MG63 (cell line): ENCODE results near the gene NDUFV1. TPM values are rescaled to one million over a fixed set of nuclear protein-coding genes. Genes with fewer than 3 reads are reported as not detected.
"Not testable (repeated sequence)": the region's sequence is repeated elsewhere in the genome, so short reads cannot be mapped to it uniquely, and the experiment has no call there.

ENCODE experiments used
- DNase-seq: peaks from one replicate; pipeline ENCODE4 v3.0.0-alpha.2; 2020
- H3K27me3 ChIP-seq: fragments of 250-450 bp; sonication (Bioruptor Pico); 2 replicates; pipeline ENCODE4 v1.5.1; 2020; ENCODE audit warnings: mild to moderate bottlenecking, moderate library complexity
- H3K36me3 ChIP-seq: fragments of 250-450 bp; sonication (Bioruptor Pico); 2 replicates; pipeline ENCODE4 v1.5.1; 2020; ENCODE audit warnings: mild to moderate bottlenecking, moderate library complexity
- H3K4me3 ChIP-seq: fragments of 250-450 bp; sonication (Bioruptor Pico); 2 replicates; pipeline ENCODE4 v1.5.1; 2020; ENCODE audit warnings: mild to moderate bottlenecking, moderate library complexity
- H3K9me3 ChIP-seq: fragments of 250-450 bp; sonication (Bioruptor Pico); 2 replicates; pipeline ENCODE4 v1.5.1; 2020; ENCODE audit warnings: mild to moderate bottlenecking, moderate library complexity
- total RNA-seq: library from RNA; depleted of rRNA; stranded (reverse); fragments of >200 nt; shearing (Covaris generic); gene quantifications from 2 replicates; pipeline ENCODE4 v1.2.3, GENCODE V29; 2014; ENCODE audit warnings: low replicate concordance

Gene NDUFV1
- total RNA-seq, 1 experiment from 2014 or later: 274 TPM

GRCh38 chr11:67614730-67615714 lies 8.3 kb downstream of the NDUFV1 start:
- no peak overlapping the region for H3K4me3 ChIP-seq
- no peaks in the 10 kb centered on the region for H3K9me3 ChIP-seq
- DNase-seq: peak; percentile 45
- no peaks in the 10 kb centered on the region for H3K27me3 ChIP-seq
- peaks cover 3% of the 10 kb centered on the region for H3K36me3 ChIP-seq

GRCh38 chr11:67615728-67616430 lies 9.1 kb downstream of the NDUFV1 start:
- Histone ChIP-seq H3K4me3 (no peak overlapping the region), H3K9me3 (no peaks in the 10 kb centered on the region), H3K27me3 (no peaks in the 10 kb centered on the region), H3K36me3 (peaks cover 2% of the 10 kb centered on the region; the same call in 1 of the 2 replicates)
- DNase-seq: no peak

- no peak for DNase-seq
- Histone ChIP-seq H3K36me3 (peaks cover 2% of the 10 kb centered on the region; the same call in 1 of the 2 replicates), H3K9me3 (no peaks in the 10 kb centered on the region)
These were observed 9.9 kb downstream of the NDUFV1 start for GRCh38 chr11:67616431-67617242.

GRCh38 chr11:67617243-67617953 lies 10.7 kb downstream of the NDUFV1 start:
- H3K4me3 ChIP-seq: no peak overlapping the region
- DNase-seq: no peak
- H3K9me3 ChIP-seq: no peaks in the 10 kb centered on the region
- H3K27me3 ChIP-seq: no peaks in the 10 kb centered on the region
- peaks cover 2% of the 10 kb centered on the region; the same call in 1 of the 2 replicates for H3K36me3 ChIP-seq

More at GRCh38 chr11:67616431-67617242, 9.9 kb downstream of the NDUFV1 start:
- Histone ChIP-seq H3K4me3 (no peak overlapping the region), H3K27me3 (no peaks in the 10 kb centered on the region)

GRCh38 chr11:67618901-67619659 lies 12.3 kb downstream of the NDUFV1 start:
- H3K36me3 ChIP-seq, H3K27me3 ChIP-seq, H3K4me3 ChIP-seq, H3K9me3 ChIP-seq, DNase-seq: not testable (repeated sequence)

- H3K36me3 ChIP-seq, H3K9me3 ChIP-seq, H3K27me3 ChIP-seq: not testable (repeated sequence)
- DNase-seq: peak; percentile 38
- peak overlapping the region; percentile 48 for H3K4me3 ChIP-seq
These were observed 13.2 kb downstream of the NDUFV1 start for GRCh38 chr11:67619683-67620618.

- peak; percentile 56 for DNase-seq
- not testable (repeated sequence) for H3K36me3 ChIP-seq, H3K27me3 ChIP-seq, H3K9me3 ChIP-seq
- peak overlapping the region; percentile 48 for H3K4me3 ChIP-seq
These were observed 13.9 kb downstream of the NDUFV1 start for GRCh38 chr11:67620621-67621020.

GRCh38 chr11:67621928-67622327 lies 15.2 kb downstream of the NDUFV1 start:
- H3K9me3 ChIP-seq, H3K4me3 ChIP-seq, DNase-seq, H3K27me3 ChIP-seq, H3K36me3 ChIP-seq: not testable (repeated sequence)

GRCh38 chr11:67622905-67623304 lies 16.2 kb downstream of the NDUFV1 start:
- DNase-seq, H3K4me3 ChIP-seq, H3K27me3 ChIP-seq, H3K36me3 ChIP-seq, H3K9me3 ChIP-seq: not testable (repeated sequence)

- not testable (repeated sequence) for H3K9me3 ChIP-seq, H3K36me3 ChIP-seq, H3K4me3 ChIP-seq, H3K27me3 ChIP-seq, DNase-seq
These were observed 17.1 kb downstream of the NDUFV1 start for GRCh38 chr11:67623795-67624194.

GRCh38 chr11:67626131-67626833 lies 19.5 kb downstream of the NDUFV1 start:
- H3K36me3 ChIP-seq, H3K4me3 ChIP-seq, DNase-seq, H3K9me3 ChIP-seq, H3K27me3 ChIP-seq: not testable (repeated sequence)

- Histone ChIP-seq H3K36me3 (no peaks in the 10 kb centered on the region), H3K9me3 (no peaks in the 10 kb centered on the region), H3K4me3 (no peak overlapping the region), H3K27me3 (no peaks in the 10 kb centered on the region)
- DNase-seq: no peak
These were observed 20.2 kb downstream of the NDUFV1 start for GRCh38 chr11:67626970-67627369.

- Histone ChIP-seq H3K36me3 (no peaks in the 10 kb centered on the region), H3K27me3 (no peaks in the 10 kb centered on the region), H3K9me3 (no peaks in the 10 kb centered on the region), H3K4me3 (no peak overlapping the region)
- DNase-seq: no peak
These were observed 20.7 kb downstream of the NDUFV1 start for GRCh38 chr11:67627441-67627811.
